ENCODE measurements around the gene KSR2. TPM values are rescaled to one million over a fixed set of nuclear protein-coding genes. Genes with fewer than 3 reads are reported as not detected.
"Not testable (repeated sequence)": the region's sequence is repeated elsewhere in the genome, so short reads cannot be mapped to it uniquely, and the experiment has no call there.

The KSR2 gene
- total RNA-seq, 2 donors from 2014 or later = 0.17 to 0.21 TPM

DNA sequence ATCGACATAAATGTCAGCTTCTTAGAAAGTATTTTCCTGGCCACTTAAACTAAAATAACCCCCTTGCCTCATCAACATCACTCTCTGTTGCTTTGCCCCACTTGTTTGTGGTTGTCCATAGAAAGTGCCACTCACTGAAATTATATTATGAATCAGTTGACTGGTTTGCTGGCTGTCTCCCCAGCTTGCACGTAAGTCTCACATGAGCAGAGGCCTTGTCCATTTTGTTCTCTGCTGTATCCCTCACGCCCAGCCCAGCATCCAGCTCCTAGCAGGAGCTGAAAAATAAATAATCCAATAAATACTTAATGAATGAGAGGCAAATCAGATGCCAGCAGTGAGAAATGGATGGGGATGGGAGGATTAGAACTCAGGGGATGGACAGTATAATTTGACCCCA, 159.3 kb downstream of the KSR2 start:
- peaks cover 15% of the 10 kb centered on the region for H3K27me3 Mint-ChIP-seq (ENCODE audit: low read depth)
- H3K4me3 Mint-ChIP-seq = no peak overlapping the region
- DNase-seq = no peak
- no peak for ATAC-seq (replicated peaks in 1 of 2)
- H3K36me3 Mint-ChIP-seq (ENCODE audit: insufficient read depth in 2 of 2) = no peaks in the 10 kb centered on the region
- peaks cover 2 to 4% of the 10 kb centered on the region in 2 donors for H3K9me3 Mint-ChIP-seq
- no peak overlapping the region for H3K27ac Mint-ChIP-seq
- H3K4me1 Mint-ChIP-seq (ENCODE audit: low read depth) = no peaks in the 10 kb centered on the region

DNA sequence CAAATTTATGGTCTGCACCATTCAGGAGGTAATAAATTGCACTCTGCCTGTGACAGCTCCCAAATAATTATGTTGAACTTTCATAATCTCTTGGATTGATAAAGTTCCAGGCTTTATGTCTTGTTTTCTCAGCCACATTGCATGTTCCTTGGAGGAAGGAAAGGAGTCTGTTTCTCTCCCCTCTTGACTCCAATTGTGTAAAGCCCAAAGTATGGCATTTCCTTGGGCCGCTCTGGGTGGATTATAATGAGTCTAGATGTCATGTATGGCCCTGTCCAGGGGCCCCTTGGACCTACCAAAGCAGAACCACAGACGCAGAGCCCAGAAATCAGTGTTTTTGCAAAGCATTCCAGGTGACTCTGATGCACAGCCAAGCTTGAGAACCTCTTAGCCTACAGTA, 160.8 kb downstream of the KSR2 start:
- Mint-ChIP-seq H3K9me3 (peaks cover 0 to 2% of the 10 kb centered on the region in 2 donors), H3K4me3 (no peak overlapping the region), H3K27ac (no peak overlapping the region), H3K27me3 (ENCODE audit: low read depth) (peaks cover 15% of the 10 kb centered on the region), H3K4me1 (ENCODE audit: low read depth) (no peaks in the 10 kb centered on the region), H3K36me3 (ENCODE audit: insufficient read depth in 2 of 2) (no peaks in the 10 kb centered on the region)
- no peak for ATAC-seq (replicated peaks in 1 of 2)
- DNase-seq = no peak

DNA sequence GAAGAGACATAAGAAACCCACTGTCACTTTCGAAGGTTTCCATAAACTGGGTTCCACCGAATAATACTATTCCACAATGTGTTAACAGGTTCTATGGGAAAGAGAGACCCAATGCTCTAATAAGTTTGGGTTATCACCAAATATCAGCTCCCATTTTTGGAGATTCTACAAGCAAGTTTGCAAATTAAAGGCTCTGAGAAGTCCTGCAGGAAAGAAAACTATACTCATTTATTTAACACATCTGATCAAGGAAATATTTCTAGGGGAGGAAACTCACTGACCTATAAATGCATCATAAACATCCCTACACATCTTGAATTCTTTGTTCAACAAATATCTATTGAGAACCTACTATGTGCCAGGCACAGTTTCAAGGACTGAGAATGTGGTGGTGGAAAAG, 161.4 kb downstream of the KSR2 start:
- Mint-ChIP-seq H3K4me3 (no peak overlapping the region), H3K36me3 (ENCODE audit: insufficient read depth in 2 of 2) (no peaks in the 10 kb centered on the region), H3K27ac (no peak overlapping the region), H3K27me3 (ENCODE audit: low read depth) (peaks cover 15% of the 10 kb centered on the region), H3K4me1 (ENCODE audit: low read depth) (no peaks in the 10 kb centered on the region), H3K9me3 (peaks cover 0 to 2% of the 10 kb centered on the region in 2 donors)
- DNase-seq = no peak
- no peak for ATAC-seq (replicated peaks in 1 of 2)

DNA sequence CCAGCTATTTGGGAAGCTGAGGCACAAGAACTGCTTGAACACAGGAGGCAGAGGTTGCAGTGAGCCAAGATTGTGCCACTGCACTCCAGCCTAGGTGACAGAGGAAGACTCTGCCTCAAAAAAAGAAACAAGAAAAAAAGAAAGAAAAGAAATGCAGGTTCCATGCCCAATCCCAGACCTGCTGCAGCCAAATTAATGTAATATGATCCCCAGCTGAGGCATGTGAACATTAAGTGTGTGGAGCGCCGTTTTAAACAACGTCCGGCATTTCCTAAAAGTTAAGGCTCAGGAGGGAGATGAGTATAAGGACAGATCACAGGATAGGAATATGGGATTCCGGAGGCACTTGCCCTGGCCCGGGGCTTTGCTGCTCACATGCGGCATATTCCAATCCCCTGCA, 162.9 kb downstream of the KSR2 start:
- DNase-seq (no peak), ATAC-seq (replicated peaks in 1 of 2) (no peak)
- Mint-ChIP-seq H3K36me3 (ENCODE audit: insufficient read depth in 2 of 2) (no peaks in the 10 kb centered on the region), H3K27ac (no peak overlapping the region), H3K27me3 (ENCODE audit: low read depth) (peaks cover 15% of the 10 kb centered on the region), H3K9me3 (peaks cover 0 to 2% of the 10 kb centered on the region in 2 donors), H3K4me3 (no peak overlapping the region), H3K4me1 (ENCODE audit: low read depth) (no peaks in the 10 kb centered on the region)

DNA sequence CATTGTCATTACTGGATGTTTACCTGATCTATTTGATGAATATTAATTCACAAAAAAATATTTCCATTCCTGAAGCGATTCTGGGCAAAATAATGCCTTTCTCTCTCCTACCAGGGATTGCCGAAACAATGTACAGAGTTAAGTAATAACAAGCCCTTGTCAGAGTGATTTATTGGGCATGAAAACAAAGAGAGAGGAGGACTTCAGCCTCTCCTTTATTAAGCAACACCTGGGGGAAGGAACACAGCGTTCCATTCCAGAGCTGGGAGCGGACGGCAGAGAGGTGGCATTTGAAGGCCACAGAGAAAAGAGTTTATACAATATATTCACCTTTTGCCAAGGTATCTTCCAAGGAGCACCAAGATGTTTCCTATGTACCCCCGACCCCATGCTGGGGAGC, 165.8 kb downstream of the KSR2 start:
- H3K4me3 Mint-ChIP-seq = no peak overlapping the region
- no peaks in the 10 kb centered on the region for H3K4me1 Mint-ChIP-seq (ENCODE audit: low read depth)
- H3K9me3 Mint-ChIP-seq = no peaks in the 10 kb centered on the region
- DNase-seq (no peak), ATAC-seq (replicated peaks in 1 of 2) (no peak)
- no peak overlapping the region for H3K27ac Mint-ChIP-seq
- H3K27me3 Mint-ChIP-seq (ENCODE audit: low read depth) = no peaks in the 10 kb centered on the region
- H3K36me3 Mint-ChIP-seq (ENCODE audit: insufficient read depth in 2 of 2) = no peaks in the 10 kb centered on the region

DNA sequence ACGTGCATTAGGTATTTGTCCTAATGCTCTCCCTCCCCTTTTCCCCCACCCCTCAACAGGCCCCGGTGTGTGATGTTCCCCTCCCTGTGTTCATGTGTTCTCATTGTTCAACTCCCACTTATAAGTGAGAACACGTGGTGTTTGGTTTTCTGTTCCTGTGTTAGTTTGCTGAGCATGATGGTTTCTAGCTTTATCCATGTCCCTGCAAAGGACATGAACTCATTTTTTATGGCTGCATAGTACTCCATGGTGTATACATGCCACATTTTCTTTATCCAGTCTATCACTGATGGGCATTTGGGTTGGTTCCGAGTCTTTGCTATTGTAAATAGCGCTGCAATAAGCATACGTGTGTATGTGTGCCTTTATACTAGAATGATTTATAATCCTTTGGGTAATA, 168.1 kb downstream of the KSR2 start:
- not testable (repeated sequence) for H3K9me3 Mint-ChIP-seq; H3K4me1 Mint-ChIP-seq (ENCODE audit: low read depth); ATAC-seq (replicated peaks in 1 of 2); H3K27me3 Mint-ChIP-seq (ENCODE audit: low read depth); H3K27ac Mint-ChIP-seq; H3K36me3 Mint-ChIP-seq (ENCODE audit: insufficient read depth in 2 of 2); H3K4me3 Mint-ChIP-seq; DNase-seq

DNA sequence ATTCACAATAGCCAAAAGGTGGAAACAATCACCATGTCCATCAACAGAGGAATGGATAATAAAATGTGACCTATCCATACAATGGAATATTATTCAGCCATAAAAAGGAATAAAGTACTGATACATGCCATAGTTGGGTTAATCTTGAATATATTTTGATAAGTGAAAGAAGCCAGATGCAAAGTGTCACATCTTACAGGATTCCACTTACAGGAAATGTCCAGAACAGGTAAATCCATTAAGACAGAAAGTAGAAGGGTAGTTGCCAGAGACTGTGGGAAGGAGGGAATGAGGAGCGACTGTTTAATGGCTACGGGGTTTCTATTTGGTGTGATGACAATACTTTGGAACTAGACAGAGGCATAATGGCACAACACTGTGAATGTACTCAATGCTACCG, 171.6 kb downstream of the KSR2 start:
- Mint-ChIP-seq H3K27me3 (ENCODE audit: low read depth) (no peaks in the 10 kb centered on the region), H3K36me3 (ENCODE audit: insufficient read depth in 2 of 2) (no peaks in the 10 kb centered on the region), H3K4me3 (no peak overlapping the region), H3K9me3 (no peaks in the 10 kb centered on the region), H3K4me1 (ENCODE audit: low read depth) (no peaks in the 10 kb centered on the region), H3K27ac (no peak overlapping the region)
- no peak for ATAC-seq (replicated peaks in 1 of 2)
- no peak for DNase-seq

DNA sequence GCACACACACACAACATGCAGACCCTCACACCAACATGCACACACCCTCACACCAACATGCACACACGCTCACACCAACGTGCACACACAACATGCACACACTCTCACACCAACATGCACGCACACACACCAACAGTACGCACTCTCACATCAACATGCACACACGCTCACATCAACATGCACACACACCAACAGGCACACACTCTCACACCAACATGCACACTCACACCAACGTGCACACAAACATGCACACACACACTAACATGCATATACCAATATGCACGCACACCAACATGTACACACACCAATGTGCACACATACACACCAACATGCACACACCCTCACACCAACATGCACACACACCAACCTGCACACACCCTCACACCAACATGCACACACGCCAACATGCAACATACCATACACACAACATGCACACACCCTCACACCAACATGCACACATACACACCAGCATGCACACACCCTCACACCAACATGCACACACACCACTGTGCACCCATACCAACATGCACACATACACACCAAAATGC, 175.8 kb downstream of the KSR2 start:
- Mint-ChIP-seq H3K27ac (no peak overlapping the region), H3K36me3 (ENCODE audit: insufficient read depth in 2 of 2) (no peaks in the 10 kb centered on the region)
- no peak for ATAC-seq (replicated peaks in 1 of 2)

DNA sequence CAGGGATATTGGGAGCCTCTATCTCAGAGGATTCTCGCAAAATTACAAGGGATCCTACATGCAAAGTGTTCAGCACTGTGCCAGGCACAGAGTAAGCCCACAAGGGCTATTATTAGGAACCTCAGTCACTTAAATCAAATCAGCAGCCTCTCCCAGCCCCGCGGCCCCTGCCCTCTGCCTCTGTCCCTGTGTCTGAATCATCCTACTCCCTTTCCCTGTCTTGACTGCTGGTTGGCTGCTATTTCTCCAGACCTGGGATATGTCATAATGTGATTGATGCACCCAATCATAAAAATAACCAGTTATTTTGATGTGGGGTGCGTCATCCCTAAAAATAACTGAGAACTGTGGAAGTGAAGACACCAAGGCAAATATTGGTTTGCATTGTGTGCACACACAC, 176.3 kb downstream of the KSR2 start:
- no peak for DNase-seq
- H3K27ac Mint-ChIP-seq = no peak overlapping the region
- no peaks in the 10 kb centered on the region for H3K27me3 Mint-ChIP-seq (ENCODE audit: low read depth)
- no peak for ATAC-seq (replicated peaks in 1 of 2)
- no peak overlapping the region for H3K4me3 Mint-ChIP-seq
- H3K36me3 Mint-ChIP-seq (ENCODE audit: insufficient read depth in 2 of 2) = no peaks in the 10 kb centered on the region
- H3K9me3 Mint-ChIP-seq = no peaks in the 10 kb centered on the region
- no peaks in the 10 kb centered on the region for H3K4me1 Mint-ChIP-seq (ENCODE audit: low read depth)

More for the DNA sequence above, 175.8 kb downstream of the KSR2 start:
- no peaks in the 10 kb centered on the region for H3K9me3 Mint-ChIP-seq
- no peaks in the 10 kb centered on the region for H3K4me1 Mint-ChIP-seq (ENCODE audit: low read depth)
- DNase-seq = no peak
- H3K27me3 Mint-ChIP-seq (ENCODE audit: low read depth) = no peaks in the 10 kb centered on the region
- H3K4me3 Mint-ChIP-seq = no peak overlapping the region

DNA sequence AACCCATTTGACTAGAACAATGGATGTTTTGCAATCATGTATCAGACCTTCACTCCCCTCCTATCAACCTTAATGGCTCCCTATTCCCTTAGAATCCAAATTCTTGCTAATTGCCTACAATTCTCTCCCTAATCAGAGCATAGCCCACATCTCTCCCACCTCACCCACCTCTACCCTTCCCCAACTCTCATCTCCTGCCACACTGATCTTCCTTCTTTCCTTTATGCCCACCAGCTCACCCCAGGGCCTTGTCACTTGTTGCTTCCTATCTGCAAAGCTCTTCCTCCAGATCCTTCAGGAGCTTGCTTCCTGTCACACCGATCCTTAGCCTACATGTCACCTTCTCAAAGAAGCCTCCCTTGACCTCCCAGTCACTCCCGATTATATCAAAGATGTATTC, 177.8 kb downstream of the KSR2 start:
- H3K27ac Mint-ChIP-seq = no peak overlapping the region
- no peaks in the 10 kb centered on the region for H3K27me3 Mint-ChIP-seq (ENCODE audit: low read depth)
- peaks cover 0 to 2% of the 10 kb centered on the region in 2 donors for H3K36me3 Mint-ChIP-seq (ENCODE audit: insufficient read depth in 2 of 2)
- no peak for ATAC-seq (replicated peaks in 1 of 2)
- H3K4me3 Mint-ChIP-seq = no peak overlapping the region
- no peaks in the 10 kb centered on the region for H3K4me1 Mint-ChIP-seq (ENCODE audit: low read depth)
- peaks cover 0 to 3% of the 10 kb centered on the region in 2 donors for H3K9me3 Mint-ChIP-seq
- DNase-seq = no peak

DNA sequence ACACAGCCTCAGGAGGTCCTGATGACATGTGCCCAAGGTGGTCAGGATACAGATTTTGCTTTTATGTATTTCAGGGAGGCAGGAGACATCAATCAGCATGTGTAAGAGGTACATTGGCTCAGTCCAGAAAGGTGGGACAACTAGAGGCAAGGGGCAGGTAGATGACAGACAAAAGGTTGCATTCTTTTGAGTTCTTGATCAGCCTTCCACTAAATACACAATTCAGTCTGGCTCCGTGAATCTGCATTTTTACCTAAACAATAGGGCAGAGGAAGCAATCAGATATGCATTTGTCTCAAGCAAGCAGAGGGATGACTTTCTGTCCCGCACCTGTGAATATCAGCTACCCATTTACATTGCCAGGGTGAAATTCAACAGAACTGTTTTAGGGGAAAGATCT, 178.6 kb downstream of the KSR2 start:
- no peak overlapping the region for H3K4me3 Mint-ChIP-seq

DNA sequence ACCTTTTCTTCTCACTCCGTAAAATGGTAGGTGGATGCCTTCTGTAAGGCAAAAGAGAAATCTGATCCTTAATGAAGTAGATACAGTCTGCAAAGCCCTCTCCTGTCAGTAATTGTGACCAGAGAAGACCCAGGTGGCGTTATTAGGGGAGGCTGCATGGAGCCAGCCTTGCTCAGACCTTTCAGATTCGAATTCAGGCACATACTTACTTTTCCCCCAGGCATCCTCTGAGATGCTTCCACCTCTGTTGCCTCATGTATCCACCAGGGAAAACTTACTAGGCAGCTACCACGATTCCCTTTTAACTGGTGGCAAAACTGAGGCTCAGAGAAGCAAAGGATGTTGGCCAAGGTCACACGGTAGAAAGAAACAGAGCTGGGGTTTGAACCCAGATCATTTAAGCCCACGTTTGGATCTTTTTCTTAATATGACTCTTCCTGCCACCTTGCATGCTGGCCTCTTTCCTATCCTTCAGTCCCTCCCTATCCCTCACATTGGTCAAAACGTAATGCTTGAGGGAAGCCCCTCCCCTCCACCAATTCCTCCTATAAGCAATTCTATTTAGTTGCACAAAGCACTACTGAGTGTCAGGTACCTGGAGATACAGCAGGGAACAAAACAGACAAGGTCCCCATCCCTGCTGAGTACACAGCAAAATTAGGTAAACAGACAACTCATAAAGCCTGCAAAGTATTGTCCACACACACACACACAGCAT, 179.4 kb downstream of the KSR2 start:
- Mint-ChIP-seq H3K9me3 (peaks cover 0 to 6% of the 10 kb centered on the region in 2 donors), H3K36me3 (ENCODE audit: insufficient read depth in 2 of 2) (peaks cover 0 to 2% of the 10 kb centered on the region in 2 donors), H3K27ac (no peak overlapping the region), H3K27me3 (ENCODE audit: low read depth) (no peaks in the 10 kb centered on the region), H3K4me1 (ENCODE audit: low read depth) (no peaks in the 10 kb centered on the region), H3K4me3 (no peak overlapping the region)
- DNase-seq (no peak), ATAC-seq (replicated peaks in 1 of 2) (no peak)

More for the DNA sequence above, 178.6 kb downstream of the KSR2 start:
- Mint-ChIP-seq H3K4me1 (ENCODE audit: low read depth) (no peaks in the 10 kb centered on the region), H3K36me3 (ENCODE audit: insufficient read depth in 2 of 2) (peaks cover 0 to 2% of the 10 kb centered on the region in 2 donors), H3K27me3 (ENCODE audit: low read depth) (no peaks in the 10 kb centered on the region), H3K9me3 (peaks cover 0 to 4% of the 10 kb centered on the region in 2 donors), H3K27ac (no peak overlapping the region)
- ATAC-seq (replicated peaks in 1 of 2) (no peak), DNase-seq (no peak)

DNA sequence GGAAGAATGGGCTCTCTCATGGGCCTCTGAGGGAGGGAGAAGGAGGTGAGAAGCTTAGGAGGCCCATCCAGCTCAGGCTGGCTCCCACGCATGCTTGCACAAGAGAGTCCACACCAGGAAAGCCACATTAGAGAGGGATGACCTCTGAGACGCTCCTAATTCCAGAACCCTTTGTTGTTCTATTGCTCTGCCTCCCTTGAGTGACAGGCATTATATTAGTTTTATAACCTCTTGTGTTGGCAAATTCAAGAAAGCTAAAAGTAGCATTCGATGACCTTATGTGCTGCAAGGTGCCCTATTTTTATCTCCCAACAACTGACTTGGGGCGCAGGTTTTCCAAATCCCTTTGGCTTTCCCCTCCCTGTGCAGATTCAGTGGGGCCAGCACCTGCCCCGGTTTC, 190.1 kb downstream of the KSR2 start:
- Mint-ChIP-seq H3K27ac (no peak overlapping the region), H3K9me3 (peaks cover 2 to 4% of the 10 kb centered on the region in 2 donors), H3K4me3 (no peak overlapping the region), H3K36me3 (ENCODE audit: insufficient read depth in 2 of 2) (no peaks in the 10 kb centered on the region), H3K4me1 (ENCODE audit: low read depth) (no peaks in the 10 kb centered on the region), H3K27me3 (ENCODE audit: low read depth) (no peaks in the 10 kb centered on the region)
- DNase-seq = no peak
- no peak for ATAC-seq (replicated peaks in 1 of 2)
